Psoas muscle (tissue), 8 donors: ENCODE data around the gene GAB4. TPM values are rescaled to one million over a fixed set of nuclear protein-coding genes. Genes with fewer than 3 reads are reported as not detected.

Source experiments
- ATAC-seq, 4 donors: fragments of 200-7000 bp; cut with Tn5 transposase; one replicate each; pipeline ENCODE4 v1.9.1; 2020; ENCODE audit warnings: moderate library complexity in 3 of 4, mild to moderate bottlenecking in 2 of 4
- DNase-seq, 2 donors: peaks; one replicate each; pipeline ENCODE4 v3.0.0-alpha.2; 2020
- H3K27ac ChIP-seq: fragments of 200-600 bp; one replicate; pipeline ENCODE4 v1.8.0; 2022
- H3K27me3 ChIP-seq, 3 donors: fragments of 200-600 bp in 1 of 3; one replicate each; pipeline versions ENCODE4 v1.6.1 to v1.8.0; 2013 to 2022; ENCODE audit warnings: low read length in 2 of 3, mild to moderate bottlenecking in 2 of 3, moderate library complexity in 1 of 3; ENCODE audit not compliant: insufficient read depth in 3 of 3
- H3K36me3 ChIP-seq, 2 donors: fragments of 200-600 bp in 1 of 2; one replicate each; pipeline versions ENCODE4 v1.6.1 to v1.8.0; 2013 to 2022; ENCODE audit warnings: low read depth in 1 of 2, mild to moderate bottlenecking in 1 of 2, moderate library complexity in 1 of 2; ENCODE audit not compliant: insufficient read depth in 1 of 2
- H3K4me1 ChIP-seq: fragments of 200-600 bp; one replicate; pipeline ENCODE4 v1.8.0; 2022
- H3K4me3 ChIP-seq: fragments of 200-600 bp; one replicate; pipeline ENCODE4 v1.8.0; 2022; ENCODE audit warnings: mild to moderate bottlenecking
- H3K9me3 ChIP-seq: fragments of 200-600 bp; one replicate; pipeline ENCODE4 v1.8.0; 2022
- WGBS, 3 donors: extraction: QIAGEN DNeasy Blood & Tissue Kit; methylation state at CpG; one replicate each; pipeline versions ENCODE4 v1.1.6 to v1.1.7; 2013; 5-methylcytosine and 5-hydroxymethylcytosine counted together
- intact Hi-C, 2 donors: fragments of 100-400 bp; cut with DNase I; formaldehyde crosslinking; loops; one replicate each; pipeline versions ENCODE4 v1.11.0 to v1.14.2; 2022
- polyA plus RNA-seq, 3 donors: library from polyadenylated mRNA; stranded (reverse); fragments of 200-250 nt; gene quantifications; one replicate each; pipeline ENCODE4 v1.2.3, GENCODE V29; 2013
- total RNA-seq, 4 donors: library from RNA; stranded (reverse); fragmentation: NEBNext Ultra II Directional in 2 of 4; extraction: Animal tissue kit (Norgen Biotek cat#: 25700) in 2 of 4; gene quantifications; one replicate each; pipeline versions ENCODE4 v1.2.1 to v1.2.4, GENCODE V29; 2021 to 2023
- TF ChIP-seq, protein P1 (sequence below): fragments of 200-600 bp; IDR thresholded peaks from one replicate; pipeline ENCODE4 v1.8.0; 2022; ENCODE audit warnings: antibody characterized with exemption
- donor health status: healthy with polysubstance abuse.
- donor health status: DM: no; HTN: no; CAD: no; lungs with moderate emphysema.
- donor health status: Bipolar disorder and iron deficiency.
- donor health status: healthy.
- donor health status: DM: yes; HTN: yes; CAD: no.
- donor health status: DM: no; HTN: no; CAD: no.
- donor health status: DM: no; HTN: no; CAD: no.
- donor health status: DM: yes; HTN: yes; CAD: no.

GAB4 gene
- total and polyA plus RNA-seq, 7 donors = not detected

DNA sequence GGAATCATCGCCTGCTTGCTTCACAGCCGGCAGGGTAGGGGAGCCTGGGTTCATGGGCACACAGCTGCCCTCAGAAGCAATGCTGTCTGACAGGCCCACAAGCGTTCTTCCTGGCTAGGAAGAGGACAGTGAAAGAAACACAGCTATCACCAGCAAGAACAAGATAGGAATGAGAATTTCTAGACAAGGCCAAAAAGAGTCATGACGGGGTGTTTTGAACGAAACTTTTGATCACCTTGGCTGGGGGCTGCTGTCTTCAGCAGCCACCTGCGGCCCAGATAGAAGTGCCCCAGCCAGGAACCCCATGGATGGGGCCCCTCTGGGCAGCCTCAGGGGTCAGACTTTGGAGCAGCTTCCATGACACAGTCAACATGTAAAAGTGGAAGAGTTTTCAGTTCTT, 41.8 kb downstream of the GAB4 start:
- WGBS, 3 donors = 77 to 81% (median 79%) methylated on average over 6 of the region's 6 CpGs
- H3K36me3 ChIP-seq = no peaks in the 10 kb centered on the region
- no peaks in the 10 kb centered on the region for H3K9me3 ChIP-seq
- no peaks in the 10 kb centered on the region for H3K4me1 ChIP-seq
- DNase-seq = no peak
- peaks cover 0 to 4% (median 0%) of the 10 kb centered on the region in 3 donors for H3K27me3 ChIP-seq
- H3K4me3 ChIP-seq = no peak overlapping the region
- ATAC-seq = no peak
- TF ChIP-seq, protein P1, sequence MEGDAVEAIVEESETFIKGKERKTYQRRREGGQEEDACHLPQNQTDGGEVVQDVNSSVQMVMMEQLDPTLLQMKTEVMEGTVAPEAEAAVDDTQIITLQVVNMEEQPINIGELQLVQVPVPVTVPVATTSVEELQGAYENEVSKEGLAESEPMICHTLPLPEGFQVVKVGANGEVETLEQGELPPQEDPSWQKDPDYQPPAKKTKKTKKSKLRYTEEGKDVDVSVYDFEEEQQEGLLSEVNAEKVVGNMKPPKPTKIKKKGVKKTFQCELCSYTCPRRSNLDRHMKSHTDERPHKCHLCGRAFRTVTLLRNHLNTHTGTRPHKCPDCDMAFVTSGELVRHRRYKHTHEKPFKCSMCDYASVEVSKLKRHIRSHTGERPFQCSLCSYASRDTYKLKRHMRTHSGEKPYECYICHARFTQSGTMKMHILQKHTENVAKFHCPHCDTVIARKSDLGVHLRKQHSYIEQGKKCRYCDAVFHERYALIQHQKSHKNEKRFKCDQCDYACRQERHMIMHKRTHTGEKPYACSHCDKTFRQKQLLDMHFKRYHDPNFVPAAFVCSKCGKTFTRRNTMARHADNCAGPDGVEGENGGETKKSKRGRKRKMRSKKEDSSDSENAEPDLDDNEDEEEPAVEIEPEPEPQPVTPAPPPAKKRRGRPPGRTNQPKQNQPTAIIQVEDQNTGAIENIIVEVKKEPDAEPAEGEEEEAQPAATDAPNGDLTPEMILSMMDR = no peak
- intact Hi-C loops = no loop called here
- H3K27ac ChIP-seq = no peak overlapping the region

DNA sequence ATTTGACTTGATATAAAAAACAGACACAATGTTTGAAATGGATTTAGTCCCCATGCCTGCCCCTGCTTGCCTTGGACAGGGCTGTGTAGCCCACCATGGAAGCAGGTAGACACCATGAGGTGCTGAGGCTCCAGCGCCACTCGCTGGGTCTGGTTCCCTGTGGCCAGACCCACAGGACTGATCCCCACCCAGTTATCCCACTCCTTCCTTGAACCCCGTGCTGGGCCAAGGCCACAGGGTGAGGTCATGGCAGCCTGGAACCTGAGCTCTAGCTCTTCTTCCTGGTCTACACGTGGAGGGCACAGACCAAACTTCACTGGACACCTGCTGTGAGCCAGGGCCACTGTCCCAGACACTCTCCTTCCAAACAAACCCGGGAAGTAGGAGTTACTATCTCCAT, 42.5 kb downstream of the GAB4 start:
- Histone ChIP-seq H3K36me3 (no peaks in the 10 kb centered on the region), H3K27ac (no peak overlapping the region), H3K9me3 (no peaks in the 10 kb centered on the region), H3K4me3 (no peak overlapping the region), H3K27me3 (peaks cover 0 to 4% (median 0%) of the 10 kb centered on the region in 3 donors), H3K4me1 (no peaks in the 10 kb centered on the region)
- TF ChIP-seq, protein P1 = no peak
- WGBS, 3 donors = 62 to 70% (median 62%) methylated on average over 5 of the region's 5 CpGs
- intact Hi-C loops = no loop called here
- ATAC-seq = no peak
- DNase-seq = no peak

DNA sequence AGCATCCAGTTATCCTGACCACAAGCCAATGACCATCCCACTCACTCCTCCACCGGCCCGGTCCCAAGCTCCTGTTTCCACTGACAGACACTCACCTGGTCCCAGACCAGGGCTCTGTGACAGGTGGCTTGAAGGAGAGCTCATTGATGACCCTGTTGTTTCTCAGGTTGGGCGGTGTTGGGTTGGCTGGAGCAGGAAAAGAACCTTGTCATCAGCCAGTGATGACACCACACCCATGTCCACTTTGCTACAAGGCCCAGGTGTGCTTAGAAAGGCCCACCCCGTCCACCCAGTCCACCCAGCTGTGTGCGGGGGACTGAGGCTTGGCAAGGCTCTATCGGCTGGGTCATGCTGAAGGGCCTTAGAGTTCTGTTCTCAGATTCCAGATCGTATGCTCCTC, 42.9 kb downstream of the GAB4 start:
- Histone ChIP-seq H3K4me1 (no peaks in the 10 kb centered on the region), H3K36me3 (no peaks in the 10 kb centered on the region), H3K4me3 (no peak overlapping the region), H3K27ac (no peak overlapping the region), H3K9me3 (no peaks in the 10 kb centered on the region), H3K27me3 (peaks cover 0 to 4% (median 0%) of the 10 kb centered on the region in 3 donors)
- DNase-seq = no peak
- no peak for ATAC-seq
- 76 to 81% (median 79%) methylated on average over 7 of the region's 7 CpGs for WGBS, 3 donors
- intact Hi-C loops = no loop called here
- TF ChIP-seq, protein P1 = no peak

DNA sequence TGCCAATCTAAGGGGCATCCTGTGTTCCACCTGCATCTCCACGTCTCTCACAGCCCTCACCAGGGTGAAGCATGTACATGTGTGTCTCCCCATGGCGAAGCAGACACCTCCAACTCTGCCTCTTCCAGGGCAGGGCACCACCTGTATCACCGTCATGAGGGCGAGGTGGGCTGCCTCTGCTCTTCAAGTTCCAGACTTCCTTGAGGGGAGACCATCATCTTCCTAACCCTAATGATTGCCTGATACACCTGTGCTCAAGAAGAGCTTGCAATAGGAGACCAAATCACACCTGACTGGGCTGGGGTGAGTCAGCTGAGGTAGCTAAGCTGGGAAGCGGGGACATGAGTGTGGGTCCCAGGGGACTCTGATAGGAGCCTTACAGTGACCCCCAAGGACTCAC, 43.7 kb downstream of the GAB4 start:
- peaks cover 0 to 4% (median 0%) of the 10 kb centered on the region in 3 donors for H3K27me3 ChIP-seq
- H3K9me3 ChIP-seq = no peaks in the 10 kb centered on the region
- H3K36me3 ChIP-seq = no peaks in the 10 kb centered on the region

More for the DNA sequence above, 43.7 kb downstream of the GAB4 start:
- Histone ChIP-seq H3K4me1 (no peaks in the 10 kb centered on the region), H3K4me3 (no peak overlapping the region), H3K27ac (no peak overlapping the region)
- DNase-seq (no peak), ATAC-seq (no peak)
- TF ChIP-seq, protein P1 = no peak
- WGBS, 3 donors = 68 to 77% (median 71%) methylated on average over 5 of the region's 5 CpGs
- intact Hi-C loops = no loop called here
